Measurements from ENCODE around the gene SPAG4. TPM values are rescaled to one million over a fixed set of nuclear protein-coding genes. Genes with fewer than 3 reads are reported as not detected.

The SPAG4 gene
- 3.0 to 5.5 TPM (median 4.4 TPM) in 5 replicates for total RNA-seq (2022; extraction: Qiagen RNA extraction; ENCODE audit: low read depth)

GRCh38 chr20:35615667-35616464 lies at the start of gene SPAG4:
SPAG4 (plus strand) TSS chr20:35615829; CDS start chr20:35616004, 175 bp downstream.

GRCh38 chr20:35664466-35665206 lies 49.0 kb downstream of the SPAG4 start, which contains the start of the genes CPNE1 and RBM12:
CPNE1 (minus strand) TSS chr20:35664900; CDS start chr20:35632923, 31,977 bp downstream.
RBM12 (minus strand) TSS chr20:35664900; CDS start chr20:35655322, 9,578 bp downstream.

Other genes starting within 250 kb of the SPAG4 start
- gene UQCC1, start 203.9 kb upstream of the SPAG4 start, total RNA-seq (2022; extraction: Qiagen RNA extraction; ENCODE audit: low read depth) = 29.7 to 38.9 TPM (median 33.6 TPM) in 5 replicates
- not detected in 5 replicates for gene GDF5, start 177.6 kb upstream of the SPAG4 start, total RNA-seq (2022; extraction: Qiagen RNA extraction; ENCODE audit: low read depth)
- gene CEP250, start 160.2 kb upstream of the SPAG4 start, total RNA-seq (2022; extraction: Qiagen RNA extraction; ENCODE audit: low read depth) = 20.2 to 29.3 TPM (median 27.1 TPM) in 5 replicates
- not detected in 5 replicates for gene C20orf173, start 86.2 kb upstream of the SPAG4 start, total RNA-seq (2022; extraction: Qiagen RNA extraction; ENCODE audit: low read depth)
- gene ERGIC3, start 73.8 kb upstream of the SPAG4 start, total RNA-seq (2022; extraction: Qiagen RNA extraction; ENCODE audit: low read depth) = 219 to 253 TPM (median 244 TPM) in 5 replicates
- gene CPNE1, start 49.1 kb downstream of the SPAG4 start, total RNA-seq (2022; extraction: Qiagen RNA extraction; ENCODE audit: low read depth) = 173 to 232 TPM (median 223 TPM) in 5 replicates
- 72.0 to 88.0 TPM (median 78.0 TPM) in 5 replicates for gene RBM12, start 49.1 kb downstream of the SPAG4 start, total RNA-seq (2022; extraction: Qiagen RNA extraction; ENCODE audit: low read depth)
- 29.7 to 40.1 TPM (median 37.5 TPM) in 5 replicates for gene NFS1, start 83.5 kb downstream of the SPAG4 start, total RNA-seq (2022; extraction: Qiagen RNA extraction; ENCODE audit: low read depth)
- gene ROMO1, start 83.6 kb downstream of the SPAG4 start, total RNA-seq (2022; extraction: Qiagen RNA extraction; ENCODE audit: low read depth) = 333 to 388 TPM (median 375 TPM) in 5 replicates
- 170 to 221 TPM (median 181 TPM) in 5 replicates for gene RBM39, start 126.4 kb downstream of the SPAG4 start, total RNA-seq (2022; extraction: Qiagen RNA extraction; ENCODE audit: low read depth)
- 20.5 to 31.0 TPM (median 22.7 TPM) in 5 replicates for gene PHF20, start 156.2 kb downstream of the SPAG4 start, total RNA-seq (2022; extraction: Qiagen RNA extraction; ENCODE audit: low read depth)

All from A549 treated with CpdA at 1 μM for 4 hours (cell line).